Gastroesophageal sphincter (tissue), 3 donors: ENCODE measurements around the gene ISCA2.

Source experiments
- CTCF ChIP-seq, 4 experiments: fragments of 200-600 bp in 2 of 4; fragments of 450-650 bp in 2 of 4; sonication (generic) in 1 of 4; IDR thresholded peaks; one replicate each; pipeline ENCODE4 v1.5.1; 2017 to 2019; ENCODE audit warnings: antibody characterized with exemption in 4 of 4, mild to moderate bottlenecking in 2 of 4, moderate library complexity in 2 of 4
- EP300 ChIP-seq: sonication (generic); formaldehyde crosslinking; IDR thresholded peaks from one replicate; pipeline ENCODE4 v1.6.1; 2017; ENCODE audit warnings: antibody characterized with exemption, mild to moderate bottlenecking
- POLR2A ChIP-seq, 2 donors: fragments of 450-650 bp; IDR thresholded peaks; one replicate each; pipeline ENCODE4 v1.6.1; 2017; ENCODE audit warnings: antibody characterized with exemption in 2 of 2, mild to moderate bottlenecking in 2 of 2, moderate library complexity in 1 of 2

- TF ChIP-seq CTCF (IDR thresholded peaks at IDR 0.05) (no peak), EP300 (no peak), POLR2A (IDR thresholded peaks at IDR 0.05) (no peak)
Observed at GRCh38 chr14:74504412-74504811, 10.8 kb downstream of the ISCA2 start.
